ENCODE measurements around the gene CGNL1. TPM values are rescaled to one million over a fixed set of nuclear protein-coding genes. Genes with fewer than 3 reads are reported as not detected.

Gene CGNL1
- polyA plus RNA-seq, 2 of the 4 experiments (the other 2 are of a cell fraction), result 1.4 to 1.8 TPM

GRCh38 chr15:57598346-57598745, 222.0 kb downstream of the CGNL1 start:
- POLR2A ChIA-PET, result no interaction called here
- no peak for ATAC-seq
- Histone ChIP-seq H3K4me3 (no peak overlapping the region), H3K9me3 (no peaks in the 10 kb centered on the region), H3K4me2 (no peak overlapping the region), H3K27ac (no peak overlapping the region), H3K4me1 (peaks cover 5% of the 10 kb centered on the region; the same call in 1 of the 3 replicates)
- DNase-seq (ENCODE audit: low read depth in 1 of 2, low spot score in 1 of 2), result no peak
- CTCF ChIA-PET, result interaction anchor here (0.6 to 3.8 kb wide), 12 partner anchors 8 to 133 kb away, joined by 3 to 18 read pairs (median 4); no protein-coding TSS in a partner anchor
- FAIRE-seq, result no peak
- TF ChIP-seq POLR2A (IDR thresholded peaks at IDR 0.05; ENCODE audit: low read length), result no peak
- no peak for TF ChIP-seq ZC3H11A (IDR thresholded peaks at IDR 0.05)
- TF ChIP-seq RAD21 (conservative IDR thresholded peaks at IDR 0.05 in 1 of 2, IDR thresholded peaks at IDR 0.05 in 1 of 2), result no peak
- no peak for TF ChIP-seq KDM1A (IDR thresholded peaks at IDR 0.05; ENCODE audit: low read depth)
- TF ChIP-seq E2F6 (IDR thresholded peaks at IDR 0.05; ENCODE audit: borderline replicate concordance, low read depth), result no peak
- no peak for TF ChIP-seq HOXB13 (CRISPR knock-in tag; IDR thresholded peaks at IDR 0.05; ENCODE audit: low read depth)
- no peak for TF ChIP-seq MYC (IDR thresholded peaks at IDR 0.05; ENCODE audit: borderline replicate concordance, low read length)
- no peak for TF ChIP-seq FOXS1 (CRISPR knock-in tag; IDR thresholded peaks at IDR 0.05)
- no peak for TF ChIP-seq CTCF (IDR thresholded peaks at IDR 0.05)
- no peak for TF ChIP-seq ATOH8 (CRISPR knock-in tag; IDR thresholded peaks at IDR 0.05; ENCODE audit: low read depth)
- TF ChIP-seq RNF2 (IDR thresholded peaks at IDR 0.05; ENCODE audit: borderline replicate concordance, low read depth), result no peak
- TF ChIP-seq ELK1 (IDR thresholded peaks at IDR 0.05; ENCODE audit: low read depth, low read length), result no peak
- TF ChIP-seq GATA3 (IDR thresholded peaks at IDR 0.05; ENCODE audit: borderline replicate concordance), result no peak
- no peak for TF ChIP-seq KDM5A (IDR thresholded peaks at IDR 0.05)
- no peak for TF ChIP-seq MAZ (IDR thresholded peaks at IDR 0.05; ENCODE audit: borderline replicate concordance, low read depth, low read length)
- no peak for TF ChIP-seq ZNF302 (CRISPR knock-in tag; IDR thresholded peaks at IDR 0.05)
- TF ChIP-seq HDAC2 (IDR thresholded peaks at IDR 0.05), result no peak
- no peak for TF ChIP-seq PHF8 (IDR thresholded peaks at IDR 0.05; ENCODE audit: borderline replicate concordance, low read depth)
- no peak for TF ChIP-seq ZFP36 (IDR thresholded peaks at IDR 0.05; ENCODE audit: borderline replicate concordance, partially characterized antibody)
- WGBS (ENCODE audit: missing lambda C conversion rate), result 91% methylated on average over 5 of the region's 5 CpGs

GRCh38 chr15:57599296-57599810, 223.0 kb downstream of the CGNL1 start:
- ChIA-PET CTCF (interaction anchor here (0.8 to 3.8 kb wide), 9 partner anchors 9 to 443 kb away, joined by 3 to 18 read pairs (median 3); no protein-coding TSS in a partner anchor), POLR2A (interaction anchor here (0.9 kb wide), 1 partner anchor 11 kb away, joined by 3 read pairs; no protein-coding TSS in a partner anchor)
- DNase-seq (ENCODE audit: low read depth in 1 of 2, low spot score in 1 of 2), result no peak
- Histone ChIP-seq H3K4me2 (no peak overlapping the region), H3K27ac (no peak overlapping the region), H3K4me1 (peaks cover 5% of the 10 kb centered on the region; the same call in 1 of the 3 replicates), H3K4me3 (no peak overlapping the region), H3K9me3 (no peaks in the 10 kb centered on the region)
- ATAC-seq, result no peak
- no peak for FAIRE-seq
- 82% methylated on average over 10 of the region's 10 CpGs for WGBS (ENCODE audit: missing lambda C conversion rate)
- TF ChIP-seq ESRRA (IDR thresholded peaks at IDR 0.05; ENCODE audit: borderline replicate concordance, low read length) (no peak), RARB (CRISPR knock-in tag; IDR thresholded peaks at IDR 0.05) (no peak), POLR2AphosphoS2 (conservative IDR thresholded peaks at IDR 0.05; ENCODE audit: low read length) (no peak), CHD2 (IDR thresholded peaks at IDR 0.05; ENCODE audit: low read length, partially characterized antibody) (no peak), JUN (IDR thresholded peaks at IDR 0.05) (no peak), BHLHE40 (IDR thresholded peaks at IDR 0.05; ENCODE audit: low read depth, low read length) (no peak), CEBPB (IDR thresholded peaks at IDR 0.05) (no peak), KDM5A (IDR thresholded peaks at IDR 0.05) (no peak), RCOR1 (IDR thresholded peaks at IDR 0.05; ENCODE audit: low read depth, low read length) (no peak), MYC (IDR thresholded peaks at IDR 0.05; ENCODE audit: borderline replicate concordance, low read length) (no peak), HOXA7 (CRISPR knock-in tag; IDR thresholded peaks at IDR 0.05) (no peak), FOSB (CRISPR knock-in tag; IDR thresholded peaks at IDR 0.05) (no peak), PBX3 (IDR thresholded peaks at IDR 0.05) (no peak), HOXB5 (CRISPR knock-in tag; IDR thresholded peaks at IDR 0.05) (no peak), ZNF302 (CRISPR knock-in tag; IDR thresholded peaks at IDR 0.05) (no peak)
